Smooth muscle cell of the brain vasculature (primary cell): ENCODE results near the gene LRMDA.

Source experiments
- DNase-seq: peaks from one replicate; pipeline ENCODE4 v3.0.0-alpha.2; 2012; ENCODE audit warnings: low read depth, low spot score

LRMDA gene

GRCh38 chr10:76547352-76547972 is 1116.0 kb downstream of the LRMDA start:
- peak; percentile 55 for DNase-seq

- DNase-seq, result no peak
Measured at GRCh38 chr10:76548716-76549115, 1117.3 kb downstream of the LRMDA start.

- no peak for DNase-seq
Measured at GRCh38 chr10:76549171-76549570, 1117.7 kb downstream of the LRMDA start.

- DNase-seq, result no peak
Measured at GRCh38 chr10:76550806-76551205, 1119.4 kb downstream of the LRMDA start.

- no peak for DNase-seq
Measured at GRCh38 chr10:76552091-76552873, 1120.9 kb downstream of the LRMDA start.

GRCh38 chr10:76553263-76554032 is 1122.0 kb downstream of the LRMDA start:
- no peak for DNase-seq

- no peak for DNase-seq
Measured at GRCh38 chr10:76554033-76554408, 1122.6 kb downstream of the LRMDA start.

GRCh38 chr10:76554478-76554877 is 1123.1 kb downstream of the LRMDA start:
- no peak for DNase-seq

- DNase-seq, result no peak
Measured at GRCh38 chr10:76555067-76555670, 1123.7 kb downstream of the LRMDA start.

- no peak for DNase-seq
Measured at GRCh38 chr10:76557366-76557765, 1125.9 kb downstream of the LRMDA start.

- DNase-seq, result no peak
Measured at GRCh38 chr10:76558586-76558985, 1127.2 kb downstream of the LRMDA start.

- DNase-seq, result no peak
Measured at GRCh38 chr10:76558996-76559891, 1127.8 kb downstream of the LRMDA start.

GRCh38 chr10:76559892-76560220 is 1128.4 kb downstream of the LRMDA start:
- no peak for DNase-seq

- DNase-seq, result no peak
Measured at GRCh38 chr10:76560338-76560737, 1128.9 kb downstream of the LRMDA start.

- no peak for DNase-seq
Measured at GRCh38 chr10:76563286-76563685, 1131.9 kb downstream of the LRMDA start.

GRCh38 chr10:76572021-76572420 is 1140.6 kb downstream of the LRMDA start:
- no peak for DNase-seq

GRCh38 chr10:76576276-76576962 is 1145.0 kb downstream of the LRMDA start:
- no peak for DNase-seq

GRCh38 chr10:76577455-76577854 is 1146.0 kb downstream of the LRMDA start:
- no peak for DNase-seq

- DNase-seq, result no peak
Measured at GRCh38 chr10:76581506-76582256, 1150.3 kb downstream of the LRMDA start.

GRCh38 chr10:76582531-76582930 is 1151.1 kb downstream of the LRMDA start:
- no peak for DNase-seq
